Measurements from ENCODE around the gene TNFSF9. TPM values are rescaled to one million over a fixed set of nuclear protein-coding genes. Genes with fewer than 3 reads are reported as not detected.
A peak's percentile ranks its signal among the peaks of the same experiment; 100 is the strongest.

The TNFSF9 gene
- total RNA-seq, 2 experiments from 2014 or later, result 1.5 to 1.8 TPM

DNA sequence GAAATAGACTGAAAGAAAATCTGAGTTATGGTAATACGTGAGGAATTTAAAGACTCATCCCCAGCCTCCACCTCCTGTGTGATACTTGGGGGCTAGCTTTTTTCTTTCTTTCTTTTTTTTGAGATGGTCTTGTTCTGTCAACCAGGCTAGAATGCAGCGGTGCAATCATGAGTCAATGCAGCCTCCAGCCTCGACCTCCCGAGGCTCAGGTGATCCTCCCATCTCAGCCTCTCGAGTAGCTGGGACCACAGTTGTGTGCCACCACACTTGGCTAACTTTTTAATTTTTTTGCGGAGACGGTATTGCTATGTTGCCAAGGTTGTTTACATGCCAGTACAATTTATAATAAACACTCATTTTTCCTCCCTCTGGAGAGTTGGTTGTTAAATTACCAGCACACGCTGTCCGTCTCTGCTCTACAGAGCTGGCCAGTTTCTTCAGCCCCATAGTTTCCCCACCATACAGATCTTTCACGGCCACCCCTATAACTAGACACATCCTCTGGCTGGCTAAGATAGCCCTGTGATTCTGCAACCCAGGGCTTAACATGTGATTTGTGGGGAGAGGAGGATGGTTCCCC, 4.8 kb downstream of the TNFSF9 start:
- peak overlapping the region in 1 of 2 donors; percentile 5 for H3K27ac ChIP-seq (ENCODE audit: low read depth in 1 of 2, low read length in 2 of 2)
- peaks cover 15 to 23% of the 10 kb centered on the region in 2 experiments for H3K27me3 ChIP-seq (ENCODE audit: control insufficient read depth in 1 of 2, insufficient read depth in 2 of 2, low read length in 2 of 2)
- H3K27me3 Mint-ChIP-seq, result peaks cover 42% of the 10 kb centered on the region
- DNase-seq, result no peak
- H3K9me3 Mint-ChIP-seq, result no peaks in the 10 kb centered on the region
- H3K36me3 Mint-ChIP-seq (ENCODE audit: low read depth), result no peaks in the 10 kb centered on the region
- TF ChIP-seq, protein P1, sequence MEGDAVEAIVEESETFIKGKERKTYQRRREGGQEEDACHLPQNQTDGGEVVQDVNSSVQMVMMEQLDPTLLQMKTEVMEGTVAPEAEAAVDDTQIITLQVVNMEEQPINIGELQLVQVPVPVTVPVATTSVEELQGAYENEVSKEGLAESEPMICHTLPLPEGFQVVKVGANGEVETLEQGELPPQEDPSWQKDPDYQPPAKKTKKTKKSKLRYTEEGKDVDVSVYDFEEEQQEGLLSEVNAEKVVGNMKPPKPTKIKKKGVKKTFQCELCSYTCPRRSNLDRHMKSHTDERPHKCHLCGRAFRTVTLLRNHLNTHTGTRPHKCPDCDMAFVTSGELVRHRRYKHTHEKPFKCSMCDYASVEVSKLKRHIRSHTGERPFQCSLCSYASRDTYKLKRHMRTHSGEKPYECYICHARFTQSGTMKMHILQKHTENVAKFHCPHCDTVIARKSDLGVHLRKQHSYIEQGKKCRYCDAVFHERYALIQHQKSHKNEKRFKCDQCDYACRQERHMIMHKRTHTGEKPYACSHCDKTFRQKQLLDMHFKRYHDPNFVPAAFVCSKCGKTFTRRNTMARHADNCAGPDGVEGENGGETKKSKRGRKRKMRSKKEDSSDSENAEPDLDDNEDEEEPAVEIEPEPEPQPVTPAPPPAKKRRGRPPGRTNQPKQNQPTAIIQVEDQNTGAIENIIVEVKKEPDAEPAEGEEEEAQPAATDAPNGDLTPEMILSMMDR (IDR thresholded peaks at IDR 0.05), result no peak
- ChIA-PET CTCF (interaction anchor here (2.3 kb wide), 1 partner anchor 19 kb away, joined by 7 read pairs; no protein-coding TSS in a partner anchor), POLR2A (interaction anchor here (0.6 to 1.2 kb wide), 4 partner anchors 15 to 328 kb away, joined by 3 to 4 read pairs (median 3); no protein-coding TSS in a partner anchor)
- no peak overlapping the region for H3K4me3 Mint-ChIP-seq
- no peak overlapping the region for H3K4me3 ChIP-seq (ENCODE audit: low read length)
- peaks cover 0 to 6% of the 10 kb centered on the region in 2 experiments for H3K9me3 ChIP-seq (ENCODE audit: control insufficient read depth in 1 of 2, insufficient read depth in 1 of 2, low read length in 2 of 2)
- no peaks in the 10 kb centered on the region for H3K36me3 ChIP-seq (ENCODE audit: insufficient read depth, low read length)
- peaks cover 50% of the 10 kb centered on the region for H3K4me1 ChIP-seq (ENCODE audit: insufficient read depth, low read length)
- peak overlapping the region; percentile 15 for H3K27ac Mint-ChIP-seq
- peaks cover 44% of the 10 kb centered on the region for H3K4me1 Mint-ChIP-seq (ENCODE audit: low read depth)
- no peak for ATAC-seq (ENCODE audit: poor library complexity)
- intact Hi-C loops (cut with DNase I, micrococcal nuclease), result no loop called here

DNA sequence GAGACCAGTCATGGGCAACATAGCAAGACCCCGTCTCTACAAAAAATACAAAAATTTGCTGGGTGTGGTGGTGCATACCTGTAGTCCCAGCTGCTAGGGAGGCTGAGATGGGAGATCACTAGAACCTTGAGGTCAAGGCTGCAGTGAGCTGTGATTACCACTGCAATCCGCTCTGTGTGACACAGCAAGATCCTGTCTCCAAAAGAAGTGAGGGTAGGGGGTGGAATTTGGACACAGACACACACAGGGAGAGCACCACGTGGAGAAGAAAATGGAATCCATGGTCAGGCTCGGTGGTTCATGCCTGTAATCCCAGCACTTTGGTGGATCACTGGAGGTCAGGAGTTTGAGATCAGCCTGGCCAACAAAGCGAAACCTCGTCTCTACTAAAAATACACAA, 8.7 kb downstream of the TNFSF9 start:
- no peak overlapping the region for H3K4me3 ChIP-seq (ENCODE audit: low read length)
- peaks cover 0 to 4% of the 10 kb centered on the region in 2 experiments for H3K27me3 ChIP-seq (ENCODE audit: control insufficient read depth in 1 of 2, insufficient read depth in 2 of 2, low read length in 2 of 2)
- H3K36me3 Mint-ChIP-seq (ENCODE audit: low read depth), result no peaks in the 10 kb centered on the region
- H3K9me3 ChIP-seq (ENCODE audit: control insufficient read depth in 1 of 2, insufficient read depth in 1 of 2, low read length in 2 of 2), result peaks cover 0 to 6% of the 10 kb centered on the region in 2 experiments
- H3K27ac Mint-ChIP-seq, result no peak overlapping the region
- peaks cover 26% of the 10 kb centered on the region for H3K4me1 ChIP-seq (ENCODE audit: insufficient read depth, low read length)
- ChIA-PET POLR2A (no interaction called here), CTCF (no interaction called here)
- intact Hi-C loops (cut with DNase I, micrococcal nuclease), result no loop called here
- H3K27ac ChIP-seq (ENCODE audit: low read depth in 1 of 2, low read length in 2 of 2), result no peak overlapping the region
- H3K4me3 Mint-ChIP-seq, result no peak overlapping the region
- DNase-seq, result no peak
- no peaks in the 10 kb centered on the region for H3K9me3 Mint-ChIP-seq
- TF ChIP-seq, protein P1 (IDR thresholded peaks at IDR 0.05), result no peak
- no peaks in the 10 kb centered on the region for H3K36me3 ChIP-seq (ENCODE audit: insufficient read depth, low read length)
- no peak for ATAC-seq (ENCODE audit: poor library complexity)
- H3K4me1 Mint-ChIP-seq (ENCODE audit: low read depth), result peaks cover 24% of the 10 kb centered on the region
- peaks cover 24% of the 10 kb centered on the region for H3K27me3 Mint-ChIP-seq

DNA sequence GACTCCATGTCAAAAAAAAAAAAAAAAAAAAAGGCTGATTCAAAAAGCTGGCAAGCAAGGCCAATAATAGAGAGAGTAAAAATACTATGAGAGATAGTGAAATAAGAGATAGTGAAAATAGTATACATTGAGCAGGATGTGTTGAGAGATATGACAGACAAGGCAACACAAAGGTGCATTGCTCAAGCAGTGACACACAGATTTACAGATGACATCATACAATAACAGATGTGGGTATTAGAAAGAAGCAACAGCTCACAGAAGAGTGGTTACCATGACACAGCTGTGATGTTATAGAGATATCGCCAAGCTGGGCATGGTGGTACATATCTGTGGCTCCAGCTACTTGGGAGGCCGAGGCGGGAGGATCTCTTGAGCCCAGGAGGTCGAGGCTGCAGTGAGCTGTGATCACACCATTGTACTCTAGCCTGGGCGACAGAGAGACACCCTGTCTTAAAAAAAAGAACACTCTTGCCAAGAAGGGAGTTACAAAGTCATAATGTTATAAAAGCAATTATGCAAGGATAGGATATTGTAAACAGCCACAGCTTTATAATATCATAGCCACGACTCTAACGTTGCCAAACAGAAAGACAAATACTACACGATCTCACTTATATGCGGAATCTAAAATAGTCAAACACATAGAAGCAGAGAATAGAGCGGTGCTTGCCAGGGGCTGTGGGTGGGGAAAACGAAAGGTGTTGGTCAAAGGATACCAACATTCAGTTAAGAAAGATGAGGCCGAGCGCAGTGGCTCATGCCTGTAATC, 10.3 kb downstream of the TNFSF9 start:
- Histone ChIP-seq H3K27ac (ENCODE audit: low read depth in 1 of 2, low read length in 2 of 2) (no peak overlapping the region), H3K9me3 (ENCODE audit: control insufficient read depth in 1 of 2, insufficient read depth in 1 of 2, low read length in 2 of 2) (peaks cover 0 to 6% of the 10 kb centered on the region in 2 experiments), H3K27me3 (ENCODE audit: control insufficient read depth in 1 of 2, insufficient read depth in 2 of 2, low read length in 2 of 2) (peaks cover 0 to 3% of the 10 kb centered on the region in 2 experiments), H3K36me3 (ENCODE audit: insufficient read depth, low read length) (no peaks in the 10 kb centered on the region), H3K4me3 (ENCODE audit: low read length) (no peak overlapping the region), H3K4me1 (ENCODE audit: insufficient read depth, low read length) (peaks cover 20% of the 10 kb centered on the region)
- Mint-ChIP-seq H3K36me3 (ENCODE audit: low read depth) (no peaks in the 10 kb centered on the region), H3K27ac (no peak overlapping the region), H3K27me3 (peaks cover 8% of the 10 kb centered on the region), H3K4me3 (no peak overlapping the region), H3K9me3 (no peaks in the 10 kb centered on the region), H3K4me1 (ENCODE audit: low read depth) (peaks cover 15% of the 10 kb centered on the region)
- CTCF ChIA-PET, result interaction anchor here (1.5 kb wide), 1 partner anchor 11 kb away, joined by 4 read pairs; no protein-coding TSS in a partner anchor
- TF ChIP-seq, protein P1 (IDR thresholded peaks at IDR 0.05), result no peak
- DNase-seq (no peak), ATAC-seq (ENCODE audit: poor library complexity) (no peak)
- POLR2A ChIA-PET, result no interaction called here
- intact Hi-C loops (cut with DNase I, micrococcal nuclease), result no loop called here
